NCI-H748 treated with DMSO at 0.1 percent for 48 hours (cell line): Measurements from ENCODE around the gene CDC23.
"Not testable (repeated sequence)": the region's sequence is repeated elsewhere in the genome, so short reads cannot be mapped to it uniquely, and the experiment has no call there.

Source experiments
- DNase-seq: peaks from one replicate; lab custom pipeline; 2025; lab: John Stamatoyannopoulos, UW

Gene CDC23, protein sequence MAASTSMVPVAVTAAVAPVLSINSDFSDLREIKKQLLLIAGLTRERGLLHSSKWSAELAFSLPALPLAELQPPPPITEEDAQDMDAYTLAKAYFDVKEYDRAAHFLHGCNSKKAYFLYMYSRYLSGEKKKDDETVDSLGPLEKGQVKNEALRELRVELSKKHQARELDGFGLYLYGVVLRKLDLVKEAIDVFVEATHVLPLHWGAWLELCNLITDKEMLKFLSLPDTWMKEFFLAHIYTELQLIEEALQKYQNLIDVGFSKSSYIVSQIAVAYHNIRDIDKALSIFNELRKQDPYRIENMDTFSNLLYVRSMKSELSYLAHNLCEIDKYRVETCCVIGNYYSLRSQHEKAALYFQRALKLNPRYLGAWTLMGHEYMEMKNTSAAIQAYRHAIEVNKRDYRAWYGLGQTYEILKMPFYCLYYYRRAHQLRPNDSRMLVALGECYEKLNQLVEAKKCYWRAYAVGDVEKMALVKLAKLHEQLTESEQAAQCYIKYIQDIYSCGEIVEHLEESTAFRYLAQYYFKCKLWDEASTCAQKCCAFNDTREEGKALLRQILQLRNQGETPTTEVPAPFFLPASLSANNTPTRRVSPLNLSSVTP

DNA sequence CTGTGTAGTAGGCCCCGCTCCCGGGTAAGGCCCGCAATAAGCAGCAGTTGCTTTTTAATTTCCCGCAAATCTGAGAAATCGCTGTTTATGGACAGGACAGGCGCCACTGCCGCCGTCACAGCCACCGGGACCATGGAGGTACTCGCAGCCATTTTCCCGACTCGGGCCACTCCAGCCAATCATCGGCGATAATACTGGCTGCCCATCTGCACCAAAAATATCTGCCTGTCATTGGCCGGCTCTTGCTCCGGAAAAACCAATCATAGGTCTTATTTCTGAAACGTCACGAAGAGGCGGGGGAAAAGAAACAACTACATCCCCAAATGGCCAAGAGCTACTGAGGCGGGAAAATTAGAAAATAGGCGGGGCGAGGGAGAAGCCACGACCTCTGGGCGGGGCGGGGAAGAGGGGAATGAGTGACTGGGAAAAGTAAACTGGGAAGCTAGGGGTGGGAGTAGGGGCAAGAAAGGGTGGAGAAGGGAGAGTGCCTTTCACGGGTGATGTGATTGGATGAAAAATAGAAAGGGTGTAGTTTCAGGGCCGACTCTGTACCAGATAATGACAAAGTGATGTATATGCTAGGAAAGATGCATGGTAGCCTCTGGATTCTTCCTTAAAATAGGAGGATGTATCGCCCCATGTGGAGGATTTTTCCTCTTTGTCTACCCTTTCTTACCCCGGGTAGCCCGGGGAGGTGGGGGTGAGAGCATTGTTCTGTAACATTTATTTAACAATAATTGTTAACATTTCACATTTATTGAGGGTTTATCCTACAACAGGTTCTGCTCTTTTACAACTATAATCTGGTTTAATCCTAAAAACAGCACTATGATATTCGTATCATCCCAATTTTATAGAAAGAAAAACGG is at the start of gene CDC23:
CDC23 (minus strand) TSS at position 163 of the 869 bp plus-strand sequence; CDS start at position 152, 11 bp downstream.
- peak; percentile 98 for DNase-seq

DNA sequence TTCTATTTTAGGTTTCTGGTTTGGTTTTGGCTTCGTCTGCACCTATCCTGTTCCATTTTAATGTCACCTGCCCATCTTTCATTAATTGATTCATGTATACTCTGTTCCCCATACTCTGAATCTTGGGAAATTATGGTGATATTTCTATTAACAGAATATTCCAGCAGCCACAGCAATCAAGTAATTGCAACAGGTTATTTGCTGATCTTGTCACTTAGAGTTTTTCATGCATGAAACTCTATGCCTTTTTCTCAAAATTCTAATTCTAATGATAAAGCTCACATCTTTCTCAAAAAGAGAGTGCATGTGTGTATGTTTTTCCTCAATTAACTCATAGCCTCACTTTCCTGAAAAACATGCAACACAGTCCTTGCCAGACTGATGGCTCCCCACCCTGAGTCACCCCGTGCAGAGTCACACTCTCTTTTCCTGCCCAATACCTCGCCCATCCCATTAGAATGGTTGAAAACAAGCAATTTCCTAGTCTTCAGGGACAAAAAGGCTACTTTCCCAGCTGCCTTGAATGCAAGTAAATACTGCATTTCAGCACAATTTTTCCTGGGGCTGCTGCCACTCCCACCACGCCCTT is 45.7 kb upstream of the CDC23 start:
- no peak for DNase-seq

DNA sequence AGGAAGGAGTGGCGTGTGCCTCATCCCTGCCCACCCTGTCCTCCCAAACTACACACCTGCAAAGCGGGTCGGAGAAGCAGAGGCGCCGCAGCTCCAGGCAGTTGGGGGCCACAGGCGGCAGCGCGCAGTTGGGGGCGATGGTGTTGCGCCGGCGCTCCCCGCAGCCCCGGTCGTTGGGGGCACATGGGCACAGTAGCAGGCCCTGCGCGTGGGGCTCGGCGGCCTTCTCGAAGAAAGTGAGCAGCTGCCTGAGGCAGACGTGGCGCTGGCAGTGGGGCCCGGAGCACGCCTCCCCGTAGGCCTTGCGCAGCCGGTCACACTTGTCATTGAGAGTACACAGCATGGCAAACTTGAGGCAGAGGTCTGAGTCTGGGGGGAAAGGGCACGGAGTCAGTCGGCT is 44.5 kb upstream of the CDC23 start:
- DNase-seq: no peak

DNA sequence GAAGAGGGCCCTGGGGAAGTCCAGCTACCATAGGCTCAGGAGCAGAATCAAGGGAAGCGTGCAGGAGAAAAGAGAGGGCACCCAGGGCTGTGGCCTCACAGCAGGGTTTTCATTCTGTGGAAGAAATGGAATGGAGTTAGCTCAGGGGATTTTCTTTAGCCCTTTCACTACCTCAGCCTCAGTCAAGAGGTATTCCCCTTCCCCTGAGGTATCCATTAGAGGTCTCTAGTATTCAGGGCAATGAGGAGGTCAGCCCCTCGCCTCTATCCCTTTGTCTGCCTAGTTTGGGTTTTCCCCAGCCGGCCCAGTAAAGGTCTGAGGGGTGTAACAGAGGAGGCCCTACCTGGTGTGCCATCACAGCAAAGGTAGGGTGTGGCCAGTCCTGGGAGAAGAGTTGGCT is 39.8 kb upstream of the CDC23 start:
- no peak for DNase-seq

DNA sequence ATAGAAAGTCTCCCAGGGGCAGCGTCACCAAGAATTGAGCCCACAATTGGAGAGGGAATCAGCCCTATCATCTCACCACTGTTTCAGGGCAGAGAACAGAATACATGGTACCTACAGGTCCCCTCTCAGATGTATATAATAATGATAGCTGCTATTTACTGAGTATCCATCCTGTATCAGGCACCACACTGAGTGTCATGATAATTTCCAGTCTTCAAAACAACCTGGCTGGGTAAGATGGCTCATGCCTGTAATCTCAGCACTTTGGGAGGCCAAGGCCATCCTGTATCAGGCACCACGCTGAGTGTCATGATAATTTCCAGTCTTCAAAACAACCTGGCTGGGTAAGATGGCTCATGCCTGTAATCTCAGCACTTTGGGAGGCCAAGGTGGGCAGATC is 34.7 kb upstream of the CDC23 start:
- not testable (repeated sequence) for DNase-seq

DNA sequence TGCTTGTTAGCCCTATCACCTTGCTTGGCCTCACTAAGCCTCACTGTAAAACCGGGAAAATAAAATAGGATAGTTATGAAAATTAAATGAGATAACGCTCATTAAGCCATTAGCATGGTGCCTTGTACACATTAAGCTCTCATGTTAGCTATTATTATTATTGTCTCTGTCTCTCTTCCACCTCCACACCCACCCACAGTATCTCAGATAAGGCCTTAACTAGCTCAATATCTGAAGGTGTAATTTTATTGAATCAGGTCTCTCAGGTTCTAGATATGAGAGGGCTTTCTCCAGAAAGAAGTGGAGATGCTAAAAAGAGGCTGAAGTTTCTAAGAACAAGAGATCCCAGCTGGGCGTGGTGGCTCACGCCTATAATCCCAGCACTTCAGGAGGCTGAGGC is 33.7 kb upstream of the CDC23 start:
- DNase-seq: no peak

DNA sequence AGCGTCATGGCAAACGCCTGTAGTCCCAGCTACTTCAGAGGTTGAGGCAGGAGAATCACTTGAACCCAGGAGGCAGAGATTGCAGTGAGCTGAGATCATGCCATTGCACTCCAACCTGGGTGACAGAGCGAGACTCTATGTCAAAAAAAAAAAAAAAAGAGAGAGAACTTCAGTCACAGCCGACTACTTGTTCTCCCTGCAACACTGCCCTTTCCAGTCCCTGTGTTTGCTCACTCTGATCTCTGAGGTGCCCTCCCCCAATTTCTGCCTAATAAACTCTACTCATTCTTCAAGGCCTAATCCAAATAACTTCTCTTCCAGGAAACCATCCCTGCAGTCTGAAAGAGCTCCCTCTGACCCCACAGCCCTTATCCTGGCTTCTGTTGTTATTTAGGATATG is 33.2 kb upstream of the CDC23 start:
- DNase-seq: no peak

DNA sequence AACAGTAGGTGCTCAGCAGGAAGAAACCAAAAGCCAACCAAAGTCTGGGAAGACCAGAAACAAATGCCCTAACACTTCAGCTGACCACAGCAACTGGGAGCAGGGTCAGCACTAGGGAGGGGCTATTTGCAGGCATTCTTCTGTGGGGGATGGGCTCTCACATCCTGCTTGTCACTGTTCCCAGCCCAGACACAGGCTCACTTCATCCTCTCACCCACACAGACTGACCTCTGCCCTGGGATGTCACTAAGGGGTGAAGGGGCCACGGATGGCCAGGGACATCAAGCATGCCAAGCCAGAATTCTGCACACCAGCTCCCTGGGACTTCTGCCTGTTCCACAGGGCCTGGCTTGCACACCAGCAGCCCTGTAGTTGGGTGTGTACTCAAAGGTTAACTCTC is 32.6 kb upstream of the CDC23 start:
- no peak for DNase-seq

DNA sequence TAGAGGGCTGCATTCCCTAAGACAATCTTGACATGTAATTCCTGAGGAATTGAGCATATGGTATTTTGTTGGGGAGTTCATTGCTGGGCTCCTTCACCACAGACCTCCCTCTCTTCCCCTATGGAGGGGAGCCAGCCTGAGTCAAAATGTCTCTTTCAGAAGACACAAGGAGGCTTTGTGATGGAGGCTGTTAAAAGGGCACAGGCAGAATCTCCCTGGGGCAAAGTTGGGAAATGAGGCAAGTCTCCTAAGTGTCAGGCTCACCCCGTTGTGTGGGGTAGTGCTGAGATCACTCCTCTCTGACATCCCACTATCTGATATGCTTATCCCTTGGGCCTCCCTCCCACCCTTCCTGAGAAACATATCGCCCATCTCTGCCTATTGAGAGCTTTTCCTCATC is 30.7 kb upstream of the CDC23 start:
- no peak for DNase-seq

DNA sequence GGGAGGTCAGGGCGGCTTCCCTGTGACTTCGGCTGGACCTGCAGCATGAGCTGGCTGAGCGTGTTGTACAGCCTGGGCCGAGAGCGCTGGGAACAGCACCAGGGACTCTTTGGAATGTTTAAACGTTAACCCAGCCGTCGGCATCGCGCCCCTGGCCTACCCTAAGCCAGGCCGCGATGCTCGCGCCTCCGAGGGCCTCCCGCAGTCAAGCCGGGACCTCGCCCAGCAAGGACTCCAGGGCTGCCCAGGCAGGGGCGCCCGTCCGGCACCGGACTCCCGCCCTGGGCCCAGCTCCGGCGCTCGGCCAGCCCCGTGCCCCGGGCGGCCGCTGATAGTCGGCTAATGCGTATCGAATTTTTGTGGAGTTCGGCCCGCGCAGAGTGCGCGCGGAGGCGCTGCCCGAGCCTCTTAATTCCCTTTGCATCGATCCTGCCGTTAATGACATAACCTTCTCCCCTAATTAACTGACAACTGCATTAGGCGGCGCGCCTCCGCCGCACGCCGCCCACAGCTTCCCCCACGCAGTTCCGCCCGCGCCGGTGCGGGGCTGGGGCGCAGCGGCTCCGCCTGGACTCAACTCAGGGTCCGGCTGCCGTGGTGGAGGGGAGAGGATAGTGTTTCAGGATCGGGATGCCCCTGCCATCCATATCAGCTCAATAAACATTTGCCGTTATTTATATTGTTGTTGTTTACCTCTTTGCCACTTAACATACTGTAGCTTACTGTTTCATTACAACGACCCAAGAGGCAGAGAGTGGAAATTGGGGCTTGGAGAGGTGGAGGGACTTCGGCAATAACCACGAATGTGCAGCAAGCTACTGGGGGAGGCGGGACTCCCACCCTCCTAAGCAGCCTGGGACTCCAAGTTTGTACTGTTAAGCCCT is 28.8 kb upstream of the CDC23 start:
- no peak for DNase-seq

DNA sequence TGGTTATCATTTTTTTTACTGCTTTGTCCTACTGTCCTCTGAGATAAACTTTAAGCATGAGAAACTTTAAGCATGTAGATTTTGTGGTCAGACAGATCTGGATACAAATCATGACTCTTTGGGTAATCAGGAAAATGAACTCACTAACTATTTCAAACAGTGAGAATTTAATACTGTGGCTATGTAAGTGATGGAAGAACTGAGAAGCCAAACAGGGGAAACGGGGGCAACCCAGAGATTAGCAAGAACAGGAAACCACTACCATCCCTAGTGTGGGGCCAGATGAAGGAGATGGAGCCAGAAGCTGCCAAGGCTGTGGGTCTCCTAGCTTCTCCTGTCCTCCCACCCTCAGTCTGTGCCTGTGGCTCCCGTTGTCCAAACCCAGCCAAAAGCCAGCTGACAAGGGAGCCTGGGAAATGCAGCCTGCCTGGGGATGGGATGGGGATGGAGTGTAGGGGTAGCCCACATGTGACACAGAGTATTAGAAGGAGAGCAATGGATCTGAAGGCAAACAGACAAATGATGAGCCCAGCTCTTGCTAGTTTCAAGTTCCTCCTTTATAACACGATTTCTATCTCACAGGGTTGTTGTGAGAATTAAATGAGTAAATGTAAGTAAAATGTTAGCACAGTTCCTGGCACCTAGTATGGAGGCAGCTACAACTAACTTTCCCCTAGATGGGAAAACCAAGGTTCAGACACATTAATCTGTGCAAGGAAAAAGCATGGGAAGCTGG is 27.7 kb upstream of the CDC23 start:
- DNase-seq: no peak

DNA sequence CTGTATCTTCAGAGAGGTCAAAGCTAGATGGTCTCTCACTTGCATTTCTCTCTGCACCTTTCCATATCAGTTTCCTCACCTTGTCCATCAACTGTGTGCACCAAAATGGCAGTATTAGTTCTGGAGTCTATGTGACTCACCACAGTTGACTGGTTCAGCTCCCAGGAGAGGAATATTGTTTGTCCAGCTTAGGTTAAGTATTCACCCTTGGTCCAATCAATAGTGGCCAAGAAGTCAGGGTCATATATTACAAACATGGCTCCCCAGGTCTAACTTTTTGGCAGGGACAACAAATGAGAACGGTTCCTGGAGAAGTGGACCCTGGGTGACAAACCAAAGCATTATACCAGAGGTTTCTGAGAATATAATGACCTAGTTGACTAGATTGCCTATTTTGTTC is 24.9 kb upstream of the CDC23 start:
- DNase-seq: no peak

DNA sequence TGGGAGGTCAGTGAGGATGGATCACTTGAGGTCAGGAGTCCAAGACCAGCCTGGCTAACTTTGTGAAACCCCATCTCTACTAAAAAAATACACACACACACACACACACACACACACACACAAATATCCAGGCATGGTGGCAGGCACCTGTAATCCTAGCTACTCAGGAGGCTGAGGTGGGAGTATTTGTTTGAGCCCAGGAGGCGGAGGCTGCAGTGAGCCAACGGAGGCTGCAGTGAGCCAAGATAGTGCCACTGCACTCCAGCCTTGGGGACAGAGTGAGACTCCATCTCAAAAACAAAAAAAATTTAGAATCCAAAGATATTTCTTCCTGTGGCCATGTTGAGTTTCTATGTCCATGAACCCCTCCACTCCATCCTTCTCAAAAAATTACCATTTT is 21.5 kb upstream of the CDC23 start:
- no peak for DNase-seq

DNA sequence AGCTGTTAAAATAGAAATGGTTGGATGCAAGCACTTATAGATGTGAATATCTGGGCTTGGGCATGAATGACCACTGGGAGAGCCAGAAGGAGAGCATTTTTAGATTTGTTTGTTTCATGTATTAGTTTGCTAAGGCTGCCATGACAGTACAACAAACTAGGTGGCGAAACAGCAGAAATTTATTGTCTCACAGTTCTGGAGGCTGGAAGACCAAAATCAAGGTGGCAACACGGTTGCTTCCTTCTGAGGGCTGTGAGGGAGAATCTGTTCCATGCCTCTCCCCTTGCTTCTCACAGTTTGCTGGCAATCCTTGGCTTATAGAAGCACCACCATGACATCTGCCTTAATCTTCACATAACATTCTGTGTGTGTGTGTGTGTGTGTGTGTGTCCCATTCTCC is 20.2 kb upstream of the CDC23 start:
- no peak for DNase-seq

DNA sequence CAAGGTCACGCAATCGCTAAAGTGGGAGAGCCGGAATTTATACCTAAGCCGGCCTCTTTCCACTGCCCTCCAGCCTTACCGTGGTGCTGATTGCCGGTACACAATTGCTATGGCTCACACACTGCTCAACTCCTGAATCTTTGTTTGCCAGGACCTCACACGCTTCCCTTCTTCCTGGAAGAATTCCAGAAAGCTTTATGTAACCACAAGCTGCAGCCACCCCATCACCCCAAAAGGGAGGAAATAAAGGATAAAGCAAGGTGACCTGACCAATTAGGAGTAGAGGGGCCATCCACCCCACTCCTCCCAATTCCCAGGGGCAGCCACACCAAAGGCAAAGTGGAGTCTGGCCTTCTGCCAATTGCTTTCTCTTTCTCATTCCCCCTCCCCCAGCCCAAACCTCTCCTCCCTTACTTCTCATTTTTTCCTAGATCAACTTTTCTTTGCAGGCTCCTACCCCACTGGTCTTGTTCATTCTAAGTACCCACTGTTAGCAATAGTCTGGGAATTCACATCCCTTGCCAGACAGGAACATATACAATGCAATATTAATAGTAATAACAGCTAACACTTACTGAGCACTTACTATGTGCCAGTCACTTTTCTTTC is 18.0 kb upstream of the CDC23 start:
- DNase-seq: peak; percentile 32

DNA sequence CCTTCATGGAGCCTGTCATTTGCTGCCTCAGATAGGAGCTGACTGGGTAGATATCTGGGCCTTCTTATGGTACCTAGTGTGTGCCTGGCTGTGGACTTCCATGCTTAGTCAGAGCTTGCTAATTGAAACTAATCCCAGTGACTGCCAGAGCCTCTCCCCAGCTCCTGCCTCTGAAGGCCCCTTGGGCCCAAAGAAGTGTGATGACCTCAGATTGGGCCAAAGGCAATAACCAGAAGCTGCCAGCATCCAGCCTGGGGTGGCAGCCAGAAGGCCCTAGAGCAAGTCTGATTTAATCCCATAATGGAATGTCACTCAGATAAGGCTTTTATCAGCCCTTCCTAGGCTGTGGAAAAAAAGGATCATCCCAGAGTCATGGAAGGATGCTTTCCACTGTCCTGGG is 17.1 kb upstream of the CDC23 start:
- DNase-seq: no peak

DNA sequence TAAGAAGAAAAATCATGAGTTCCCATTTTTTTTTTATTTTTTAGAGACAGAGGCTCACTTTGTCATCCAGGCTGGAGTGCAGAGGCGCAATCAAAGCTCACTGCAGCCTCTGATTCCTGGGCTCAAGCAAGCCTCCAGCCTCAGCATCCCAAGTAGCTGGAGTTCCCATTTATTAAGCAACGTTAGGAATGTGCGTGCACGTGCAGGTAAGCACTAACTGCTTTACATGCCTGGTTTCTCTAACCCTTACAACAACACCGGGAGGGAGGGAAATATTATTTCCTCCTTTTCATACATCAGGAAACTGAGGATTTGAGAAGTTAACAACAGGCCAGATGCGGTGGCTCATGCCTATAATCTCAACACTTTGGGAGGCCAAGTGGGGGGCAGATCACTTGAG is 16.3 kb upstream of the CDC23 start:
- no peak for DNase-seq

DNA sequence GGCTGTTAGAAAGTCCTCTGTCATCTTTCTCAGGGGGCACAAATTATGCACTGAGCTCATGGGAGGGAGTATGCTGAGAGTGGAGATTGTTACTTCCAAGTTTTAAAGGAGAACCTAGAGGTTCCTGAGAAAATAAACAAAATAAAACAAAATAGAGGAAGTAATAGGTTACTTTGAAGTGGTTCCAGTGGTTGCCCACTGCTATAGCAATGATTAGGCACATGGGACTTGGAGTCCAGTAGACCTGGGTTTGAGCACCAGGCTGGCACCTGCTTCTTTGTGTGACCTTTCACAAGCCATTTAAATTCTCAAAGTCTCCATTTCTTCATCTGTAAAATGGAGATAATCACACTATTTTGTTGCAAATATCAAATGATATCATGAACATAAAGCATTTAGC is 13.8 kb upstream of the CDC23 start:
- no peak for DNase-seq

DNA sequence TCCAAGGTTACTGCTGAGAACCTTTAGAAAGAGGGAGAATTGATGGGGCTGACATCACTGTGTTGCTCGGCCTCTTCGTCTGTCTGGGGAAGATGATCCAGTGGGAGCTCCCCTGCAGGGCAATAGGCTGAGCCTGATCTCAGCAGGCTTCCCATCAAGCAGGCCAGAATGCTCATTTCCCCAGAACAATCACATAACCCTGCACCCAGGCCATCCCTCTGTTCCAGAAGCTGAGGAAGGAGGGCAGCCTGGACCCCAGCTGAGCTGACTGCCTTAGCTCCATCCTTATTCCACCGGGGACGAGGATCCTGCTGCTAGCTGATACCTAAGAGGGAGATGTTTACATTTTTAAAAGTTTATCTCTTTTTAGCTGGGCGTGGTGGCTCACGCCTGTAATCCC is 11.6 kb upstream of the CDC23 start:
- no peak for DNase-seq

DNA sequence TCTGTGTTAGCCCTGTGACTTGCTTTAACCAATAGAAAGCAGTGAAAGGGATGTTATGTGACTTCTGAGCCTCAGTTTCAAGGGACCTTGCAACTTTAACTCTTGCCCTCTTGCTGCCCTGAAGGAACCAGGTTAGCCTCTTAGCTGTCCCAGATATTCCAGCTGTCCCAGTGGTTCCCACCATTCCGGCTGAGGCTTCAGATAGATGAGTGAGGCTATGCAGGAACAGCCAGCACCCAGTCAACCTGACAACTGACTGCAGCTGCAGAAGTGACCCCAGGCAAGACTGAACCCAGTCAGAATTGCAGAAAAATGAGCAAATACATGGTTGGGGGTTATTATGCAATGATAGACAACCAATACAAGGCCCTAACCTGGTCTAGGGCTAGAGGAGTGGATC is 10.4 kb upstream of the CDC23 start:
- no peak for DNase-seq
